ENCODE measurements around the gene KLHL42.
A peak's percentile ranks its signal among the peaks of the same experiment; 100 is the strongest.

Gene KLHL42

DNA sequence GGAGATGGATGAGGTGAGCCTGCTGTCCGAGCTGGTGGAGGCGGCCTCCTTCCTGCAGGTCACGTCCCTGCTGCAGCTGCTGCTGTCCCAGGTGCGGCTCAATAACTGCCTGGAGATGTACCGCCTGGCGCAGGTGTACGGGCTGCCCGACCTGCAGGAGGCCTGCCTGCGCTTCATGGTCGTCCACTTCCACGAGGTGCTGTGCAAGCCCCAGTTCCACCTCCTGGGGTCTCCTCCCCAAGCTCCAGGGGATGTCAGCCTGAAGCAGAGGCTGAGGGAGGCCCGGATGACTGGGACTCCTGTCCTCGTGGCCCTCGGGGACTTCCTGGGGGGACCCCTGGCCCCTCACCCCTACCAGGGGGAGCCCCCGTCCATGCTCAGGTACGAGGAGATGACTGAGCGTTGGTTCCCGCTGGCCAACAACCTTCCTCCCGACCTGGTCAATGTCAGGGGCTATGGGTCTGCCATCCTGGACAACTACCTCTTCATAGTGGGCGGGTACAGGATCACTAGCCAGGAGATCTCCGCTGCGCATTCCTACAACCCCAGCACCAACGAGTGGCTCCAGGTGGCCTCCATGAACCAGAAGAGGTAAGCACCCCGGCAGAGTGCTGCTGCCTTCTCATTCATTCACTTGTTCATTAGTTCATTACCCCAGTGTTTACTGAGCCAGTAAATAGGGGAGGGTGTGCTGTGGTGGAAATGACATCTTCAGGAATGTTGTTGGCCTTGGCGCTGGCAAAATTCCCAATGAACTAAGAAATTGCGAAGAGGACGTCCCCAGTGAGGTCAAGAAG, 777 bp downstream of the KLHL42 start:
- peak; percentile 41 for DNase-seq (ENCODE audit: low spot score)

DNA sequence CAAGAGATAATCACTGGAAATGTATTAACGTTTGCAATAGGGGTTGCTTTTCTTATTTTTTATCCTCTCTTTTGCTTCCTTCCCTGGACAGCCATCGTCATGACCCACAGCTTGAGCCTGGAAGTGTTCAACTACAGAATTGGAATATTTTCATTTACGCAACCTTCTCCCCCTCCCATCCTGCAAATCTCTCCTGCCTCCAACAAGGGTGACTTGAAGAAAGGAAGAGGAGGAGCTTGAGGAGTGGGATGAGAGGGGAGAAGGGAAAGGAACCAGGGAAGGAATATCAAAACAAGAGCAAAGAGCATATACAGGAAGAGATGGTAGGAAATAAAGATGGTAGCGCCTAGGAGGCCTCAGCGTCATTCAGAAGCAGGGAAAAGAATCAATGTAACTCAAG, 1.6 kb downstream of the KLHL42 start:
- DNase-seq (ENCODE audit: low spot score) = peak; percentile 5

DNA sequence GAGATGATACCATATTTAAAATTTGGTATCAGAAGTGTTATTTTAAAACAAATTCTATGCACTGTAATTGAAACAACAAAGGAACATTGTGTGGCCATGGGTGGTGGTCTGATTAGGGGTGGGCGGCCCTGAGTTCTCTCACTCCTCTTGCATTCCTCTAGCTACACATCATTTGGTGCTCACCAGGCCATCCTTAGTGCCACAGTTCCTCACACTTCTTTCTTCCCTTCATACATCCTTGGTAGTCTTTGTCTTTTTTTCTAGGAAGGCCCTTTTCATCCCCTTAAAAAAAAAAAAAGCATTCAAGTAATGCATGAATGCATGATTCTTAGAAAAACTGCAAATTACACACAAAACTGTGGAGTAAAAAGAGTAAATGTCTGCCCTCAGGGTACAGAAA, 2.4 kb downstream of the KLHL42 start:
- DNase-seq (ENCODE audit: low spot score) = no peak

DNA sequence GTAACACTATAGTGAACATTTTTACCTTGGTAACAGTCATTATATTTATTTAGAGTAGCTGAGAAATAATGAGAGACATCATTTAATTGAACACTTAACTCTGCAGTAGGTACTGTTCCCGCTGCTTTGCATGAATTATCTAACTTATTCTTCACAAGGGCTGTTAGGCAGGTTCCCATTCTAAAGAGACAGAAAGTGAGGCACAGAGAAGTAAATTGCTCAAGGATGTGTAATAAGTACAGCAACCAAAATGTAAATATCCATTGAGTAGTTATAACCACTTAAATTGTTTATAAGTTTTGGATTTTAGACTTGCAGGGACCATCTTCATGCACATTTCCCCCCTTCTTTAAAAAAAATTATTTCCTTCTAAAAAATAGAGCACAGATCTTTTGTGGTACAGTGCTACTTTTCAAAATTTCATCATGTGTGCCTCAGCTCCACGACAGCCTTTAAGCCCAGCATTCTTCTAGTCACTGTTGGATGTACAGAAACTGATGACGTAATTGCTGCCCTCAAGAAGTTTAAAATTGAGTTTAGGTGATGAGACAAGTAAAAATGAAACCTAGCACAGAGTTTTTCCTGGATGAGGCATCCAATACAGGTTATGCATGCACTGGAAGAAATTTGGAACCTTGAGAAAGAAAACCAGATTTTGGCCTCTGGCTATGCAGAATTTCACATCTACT, 6.0 kb downstream of the KLHL42 start:
- DNase-seq (ENCODE audit: low spot score) = no peak

DNA sequence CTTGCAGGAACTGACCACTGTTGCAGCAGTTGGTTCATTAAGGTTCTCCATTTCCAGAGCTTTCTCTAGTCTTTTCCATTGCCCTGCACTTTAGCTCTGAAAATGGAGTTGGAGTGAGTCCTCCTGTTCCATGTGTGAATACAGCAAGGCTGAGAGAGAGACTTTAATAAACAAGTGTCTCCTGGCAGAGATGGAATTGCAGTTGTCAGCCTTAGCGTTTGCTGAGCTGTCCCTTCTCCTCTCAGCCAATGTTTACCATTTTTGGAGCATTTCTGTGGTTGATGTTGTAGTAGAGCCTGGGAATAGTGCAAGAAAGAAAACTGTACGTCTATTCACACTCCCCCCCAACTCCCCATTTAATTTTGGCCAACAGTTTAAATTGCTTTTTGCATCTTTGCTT, 7.5 kb downstream of the KLHL42 start:
- no peak for DNase-seq (ENCODE audit: low spot score)

DNA sequence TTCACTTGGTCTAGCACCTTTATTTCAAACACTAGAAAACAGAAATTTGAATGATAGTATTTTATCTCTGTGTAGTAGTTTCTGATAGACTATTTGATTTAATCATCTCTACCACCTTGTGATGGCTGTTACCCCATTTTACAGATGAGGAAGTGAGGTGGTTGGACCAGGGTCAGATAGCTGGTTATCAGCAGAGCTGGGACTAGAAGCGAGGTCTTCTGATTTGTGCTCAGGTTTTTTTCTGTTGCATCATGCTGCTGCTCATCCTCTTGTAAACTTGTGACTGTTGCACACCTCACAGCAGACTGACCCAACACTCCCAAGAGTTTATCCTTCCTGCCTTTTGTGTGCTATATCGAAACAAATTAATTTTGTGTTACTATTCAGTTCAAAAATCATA, 10.1 kb downstream of the KLHL42 start:
- DNase-seq (ENCODE audit: low spot score) = no peak

DNA sequence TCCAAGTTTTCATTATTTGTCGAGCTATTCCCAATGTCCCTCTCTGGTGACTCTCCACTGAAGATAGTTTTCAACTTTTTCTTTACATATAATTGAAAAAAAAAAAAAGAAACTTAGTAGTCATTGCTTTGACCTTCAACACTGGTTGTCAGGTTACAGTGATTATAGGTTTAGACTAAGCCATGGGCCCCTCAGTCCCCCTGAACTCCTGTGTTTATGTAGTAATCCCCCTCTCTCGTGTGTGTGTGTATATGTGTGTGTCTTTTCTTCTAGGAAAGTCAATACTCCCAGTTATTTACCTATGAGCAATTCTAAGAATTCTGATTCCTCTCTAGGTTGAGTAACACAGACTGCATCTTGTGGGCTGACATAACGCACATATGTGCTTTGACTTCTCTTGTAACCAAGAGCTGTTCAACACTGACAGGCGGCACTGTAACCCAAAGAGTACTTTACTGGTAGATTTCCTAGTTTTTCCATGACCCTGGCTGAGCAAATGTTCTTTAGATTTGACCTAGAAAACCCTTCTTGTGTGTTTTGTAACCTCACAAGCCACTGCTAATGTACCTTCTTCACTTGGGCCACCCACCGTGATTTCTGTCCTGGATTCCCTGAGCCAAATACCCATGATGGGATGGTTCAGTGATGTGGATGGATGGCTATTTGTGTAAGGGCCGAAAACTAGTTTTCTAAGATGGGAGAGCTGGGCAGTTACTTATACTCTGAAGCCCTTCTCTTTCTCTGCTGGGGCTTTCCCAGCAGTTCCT, 15.0 kb downstream of the KLHL42 start:
- no peak for DNase-seq (ENCODE audit: low spot score)

DNA sequence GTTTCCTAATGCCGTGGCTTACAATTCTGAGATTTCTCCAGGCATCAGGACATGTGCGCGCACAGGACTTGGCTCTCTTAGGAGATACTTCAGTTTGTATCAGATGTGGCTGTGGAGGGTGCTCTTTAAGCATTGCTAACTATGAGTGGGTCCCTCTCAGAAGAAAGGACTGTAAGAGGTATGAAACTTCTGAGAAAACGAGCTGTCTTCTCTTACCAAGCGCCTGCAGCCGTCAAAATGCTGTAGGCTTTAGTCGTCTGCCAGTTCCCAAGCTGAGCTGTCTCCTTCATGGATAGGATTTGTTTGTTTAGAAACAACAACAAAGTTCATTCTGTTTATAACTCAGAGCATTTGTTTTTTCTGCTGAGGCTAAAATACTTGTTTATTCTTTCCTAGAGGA, 16.1 kb downstream of the KLHL42 start:
- peak; percentile 7 for DNase-seq (ENCODE audit: low spot score)

DNA sequence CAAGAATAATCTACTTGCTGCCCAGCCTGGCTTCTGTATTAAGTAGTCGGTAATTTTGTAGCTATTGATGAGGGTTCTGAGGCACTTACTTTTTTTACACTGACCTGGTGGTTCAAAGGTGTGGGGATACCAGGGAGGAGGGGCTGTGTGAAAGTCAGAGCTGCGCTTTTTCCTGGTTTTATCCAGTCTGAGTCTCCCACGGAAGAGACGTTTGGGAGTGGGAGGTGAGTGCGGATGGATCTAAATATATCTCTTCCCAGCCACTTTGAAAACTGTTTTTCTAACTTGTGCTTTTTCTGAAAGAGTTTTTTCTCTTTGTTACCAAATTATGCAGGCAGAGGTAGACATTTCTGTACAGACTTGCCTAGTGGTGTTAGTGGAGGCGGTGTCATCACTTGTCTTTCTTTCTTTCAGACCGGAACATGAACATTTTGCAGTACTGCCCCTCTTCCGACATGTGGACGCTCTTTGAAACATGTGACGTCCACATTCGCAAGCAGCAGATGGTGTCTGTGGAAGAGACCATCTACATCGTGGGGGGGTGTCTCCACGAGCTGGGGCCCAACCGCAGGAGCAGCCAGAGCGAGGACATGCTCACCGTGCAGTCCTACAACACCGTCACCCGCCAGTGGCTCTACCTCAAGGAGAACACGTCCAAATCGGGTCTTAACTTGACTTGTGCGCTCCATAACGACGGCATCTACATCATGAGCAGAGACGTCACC, 17.4 kb downstream of the KLHL42 start:
- no peak for DNase-seq (ENCODE audit: low spot score)

DNA sequence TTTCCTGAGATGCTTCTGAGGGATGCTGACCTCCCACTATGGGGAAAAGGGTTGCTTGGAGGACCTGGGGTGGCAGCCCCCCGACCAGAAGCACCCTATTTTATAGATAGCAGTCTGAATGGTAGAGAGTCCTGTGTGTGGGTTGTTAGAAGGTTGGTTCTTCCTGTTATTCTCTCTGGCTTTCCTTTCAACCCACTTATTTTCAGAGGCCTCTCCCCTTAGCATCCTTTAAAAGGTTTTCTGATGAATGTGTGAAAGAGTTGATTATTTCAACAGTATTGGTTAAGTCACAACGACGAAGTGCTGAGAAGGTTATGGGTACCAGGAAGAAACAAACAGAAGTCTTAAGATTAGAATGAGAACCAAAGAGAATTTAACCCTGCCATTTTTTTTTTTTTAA, 20.8 kb downstream of the KLHL42 start:
- DNase-seq (ENCODE audit: low spot score) = no peak

DNA sequence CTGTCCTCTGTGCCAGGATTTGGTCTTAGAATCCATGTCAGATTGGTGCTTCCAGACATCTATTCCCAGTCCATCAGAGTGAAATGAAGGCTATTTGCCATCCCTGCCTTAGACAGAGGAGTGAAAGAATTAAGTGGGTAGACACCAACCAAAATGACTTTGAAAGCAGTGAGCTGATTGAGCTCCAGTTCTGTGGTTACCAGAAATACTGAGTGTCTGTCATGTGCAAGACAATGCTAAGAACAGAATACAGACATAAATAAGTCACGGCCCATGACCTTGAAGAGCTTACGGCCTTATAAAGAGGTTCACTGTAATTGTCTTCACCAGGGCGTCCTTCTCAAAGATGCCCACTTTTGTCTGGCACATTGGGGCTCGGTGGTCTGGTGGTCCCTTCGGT, 21.6 kb downstream of the KLHL42 start:
- no peak for DNase-seq (ENCODE audit: low spot score)

DNA sequence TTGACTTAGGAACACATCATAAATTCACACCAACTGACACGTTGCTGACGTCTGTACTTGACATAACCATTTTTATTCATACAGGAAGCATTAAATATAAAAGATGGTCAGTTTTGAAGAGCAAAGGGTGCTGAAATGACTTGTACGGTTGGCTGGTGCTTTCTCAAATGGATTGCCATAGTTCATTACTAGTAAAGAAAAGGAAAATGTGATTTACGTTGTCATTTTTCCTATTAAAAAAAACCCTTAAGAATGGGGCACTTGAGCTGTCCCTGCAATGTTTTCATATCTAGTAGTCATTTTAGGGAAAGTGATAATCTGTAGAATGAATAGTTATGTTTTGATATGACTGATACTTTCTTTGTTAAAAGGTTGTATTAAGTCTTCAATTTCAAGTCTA, 22.5 kb downstream of the KLHL42 start:
- DNase-seq (ENCODE audit: low spot score) = no peak

DNA sequence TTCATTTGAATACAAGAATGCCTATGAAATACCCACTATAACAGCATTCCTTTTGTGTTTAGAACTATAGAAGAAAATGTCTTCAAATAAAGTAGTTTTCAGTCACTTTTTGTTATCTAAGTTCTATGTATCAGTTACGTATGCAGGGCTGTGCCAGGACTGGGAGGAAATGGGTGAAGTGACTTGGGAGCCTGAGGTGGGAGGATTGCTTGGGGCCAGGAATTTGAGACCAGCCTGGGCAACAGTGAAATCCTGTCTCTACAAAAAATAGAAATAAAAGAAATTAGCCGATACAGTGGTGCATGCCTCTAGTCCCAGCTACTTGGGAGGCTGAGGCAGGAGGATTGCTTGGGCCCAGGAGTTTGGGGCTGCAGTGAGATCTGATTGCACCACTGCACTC, 22.9 kb downstream of the KLHL42 start:
- no peak for DNase-seq (ENCODE audit: low spot score)

DNA sequence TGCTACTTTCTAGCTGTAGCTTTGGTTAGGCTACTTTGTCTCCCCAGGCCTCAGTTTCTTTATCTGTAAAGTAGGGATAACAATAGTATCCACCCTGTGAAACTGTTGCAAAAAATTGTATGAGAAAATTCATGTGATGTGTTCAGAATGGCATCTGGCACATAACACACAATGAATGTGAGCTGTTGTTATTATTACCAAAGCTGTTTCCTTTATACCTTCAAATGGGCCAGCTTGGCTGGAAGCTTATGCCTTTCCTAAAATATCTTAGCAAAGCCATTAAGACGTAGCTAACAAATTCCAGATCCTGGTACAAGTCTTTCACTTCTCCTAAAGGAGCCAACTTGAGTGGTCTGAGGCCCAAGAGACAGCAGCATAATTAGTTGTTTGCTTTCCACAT, 25.2 kb downstream of the KLHL42 start:
- no peak for DNase-seq (ENCODE audit: low spot score)

DNA sequence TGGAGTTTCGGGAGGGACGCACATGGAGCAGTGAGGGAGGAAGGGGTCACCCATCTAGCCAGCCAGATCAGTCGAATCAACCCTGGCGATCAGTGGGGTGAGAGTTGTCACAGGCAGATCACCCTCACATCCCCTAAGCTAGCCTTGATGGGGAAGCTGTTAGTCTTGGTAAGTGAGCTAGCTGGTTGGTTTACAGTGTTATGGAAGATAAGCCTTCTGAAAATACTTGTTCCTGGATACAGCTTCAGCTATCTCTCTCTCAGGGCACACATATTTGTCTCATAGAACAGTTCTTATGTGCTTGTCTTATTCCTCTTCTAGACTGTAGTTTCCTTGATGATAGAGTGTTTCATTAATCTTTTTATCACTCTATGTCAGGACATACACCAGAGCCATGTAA, 26.2 kb downstream of the KLHL42 start:
- DNase-seq (ENCODE audit: low spot score) = no peak

DNA sequence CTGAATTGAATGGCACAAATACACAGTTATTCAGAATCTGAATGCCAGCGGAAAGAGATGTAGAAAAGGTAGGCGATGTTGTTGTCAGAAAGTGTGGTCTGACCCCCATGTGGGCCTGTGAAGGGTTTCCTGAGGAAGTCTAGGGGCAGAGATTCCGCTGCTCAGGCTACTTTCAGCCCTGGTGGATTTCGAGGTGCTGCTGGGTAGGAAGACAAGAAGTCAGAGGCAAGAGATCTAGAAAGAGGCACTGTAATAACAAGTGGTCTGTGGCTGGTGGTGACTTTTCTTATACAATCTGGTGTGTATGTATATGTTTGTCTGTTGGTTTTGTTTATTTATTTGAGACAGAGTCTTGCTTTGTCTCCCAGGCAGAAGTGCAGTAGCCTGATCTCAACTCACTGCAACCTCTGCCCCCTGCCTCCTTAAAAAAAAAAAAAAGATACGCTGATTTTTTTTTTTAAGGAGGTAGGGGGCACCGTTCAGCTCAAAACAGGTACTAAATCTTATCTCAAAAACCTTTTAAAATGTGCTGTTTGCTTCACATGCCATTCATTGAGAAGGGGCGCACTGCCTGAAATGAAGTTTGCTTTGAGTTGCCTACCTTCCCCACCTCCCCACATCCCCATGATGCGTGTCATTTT, 27.1 kb downstream of the KLHL42 start:
- DNase-seq (ENCODE audit: low spot score) = no peak

DNA sequence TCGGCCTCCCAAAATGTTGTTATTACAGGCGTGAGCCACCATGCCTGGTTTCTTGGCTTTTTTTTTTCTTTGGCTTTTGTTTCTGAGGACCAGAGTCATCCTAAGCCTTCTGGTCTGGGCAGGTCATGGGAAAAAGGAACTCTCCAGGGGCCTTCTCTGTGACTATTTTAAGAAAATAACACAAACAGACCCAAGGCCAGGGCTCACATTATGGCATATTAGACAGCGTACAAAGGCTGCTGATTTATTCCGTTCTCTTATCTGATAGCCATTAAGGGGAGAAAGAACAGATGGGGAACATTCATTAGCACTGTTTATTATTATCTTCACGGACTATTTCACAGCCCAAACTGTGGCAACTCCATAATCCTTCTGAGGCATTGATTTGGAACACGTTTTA, 28.8 kb downstream of the KLHL42 start:
- no peak for DNase-seq (ENCODE audit: low spot score)

DNA sequence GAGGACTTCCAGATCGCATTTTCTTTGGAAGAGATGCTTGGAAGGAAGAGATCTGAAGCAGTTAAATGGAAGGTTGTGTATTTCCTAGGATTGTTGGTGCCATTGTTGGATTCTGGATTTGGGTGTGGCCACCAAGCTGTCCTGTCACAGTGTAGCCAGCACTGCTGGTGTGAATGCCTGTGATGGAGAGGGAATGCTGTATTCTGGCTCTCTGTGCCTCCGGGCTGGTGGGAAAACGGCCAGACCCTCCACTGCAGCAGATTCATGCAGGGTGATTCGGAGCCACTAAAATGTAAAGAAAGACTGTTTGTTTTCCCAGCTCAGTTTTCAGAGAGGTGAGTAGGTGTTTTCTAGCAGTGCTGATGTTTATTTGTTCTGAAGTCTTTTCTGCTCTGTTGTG, 30.7 kb downstream of the KLHL42 start:
- no peak for DNase-seq (ENCODE audit: low spot score)

DNA sequence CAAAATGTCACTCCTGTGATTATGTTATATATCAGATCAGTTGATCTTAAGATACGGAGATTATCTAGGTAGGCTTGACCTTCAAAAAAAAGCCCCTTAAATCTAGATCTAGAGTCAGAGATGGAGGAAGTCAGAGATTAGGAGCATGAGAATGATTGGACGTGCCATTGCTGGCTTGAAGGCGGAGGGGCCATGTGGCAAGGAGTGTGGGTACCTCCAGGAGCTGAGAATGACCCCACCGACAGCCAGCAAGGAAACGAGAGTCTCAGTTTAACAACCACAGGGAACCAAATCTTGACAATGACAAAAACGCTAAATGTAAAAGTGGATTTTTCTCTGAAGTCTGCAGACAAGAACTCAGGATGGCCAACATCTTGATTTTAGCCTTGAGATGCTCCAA, 32.5 kb downstream of the KLHL42 start:
- no peak for DNase-seq (ENCODE audit: low spot score)

DNA sequence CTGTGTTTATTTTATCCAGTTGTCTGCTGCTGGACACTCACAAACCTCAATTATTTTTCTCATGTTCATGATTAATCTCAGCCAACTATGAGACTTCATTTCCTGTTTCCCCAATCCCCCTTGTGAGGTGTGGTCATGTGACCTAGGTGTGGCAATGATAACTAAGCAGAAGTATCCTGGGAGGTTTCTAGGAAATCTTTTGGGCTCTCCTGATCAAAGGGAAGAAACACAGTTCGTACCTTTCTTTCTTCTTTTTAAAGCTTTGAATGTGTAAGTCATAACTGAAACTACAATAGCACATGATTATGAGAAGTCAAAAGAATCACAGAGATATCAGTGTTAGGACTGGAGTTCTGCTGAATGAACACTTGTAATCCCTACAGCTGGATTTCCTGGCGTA, 34.4 kb downstream of the KLHL42 start:
- no peak for DNase-seq (ENCODE audit: low spot score)

DNA sequence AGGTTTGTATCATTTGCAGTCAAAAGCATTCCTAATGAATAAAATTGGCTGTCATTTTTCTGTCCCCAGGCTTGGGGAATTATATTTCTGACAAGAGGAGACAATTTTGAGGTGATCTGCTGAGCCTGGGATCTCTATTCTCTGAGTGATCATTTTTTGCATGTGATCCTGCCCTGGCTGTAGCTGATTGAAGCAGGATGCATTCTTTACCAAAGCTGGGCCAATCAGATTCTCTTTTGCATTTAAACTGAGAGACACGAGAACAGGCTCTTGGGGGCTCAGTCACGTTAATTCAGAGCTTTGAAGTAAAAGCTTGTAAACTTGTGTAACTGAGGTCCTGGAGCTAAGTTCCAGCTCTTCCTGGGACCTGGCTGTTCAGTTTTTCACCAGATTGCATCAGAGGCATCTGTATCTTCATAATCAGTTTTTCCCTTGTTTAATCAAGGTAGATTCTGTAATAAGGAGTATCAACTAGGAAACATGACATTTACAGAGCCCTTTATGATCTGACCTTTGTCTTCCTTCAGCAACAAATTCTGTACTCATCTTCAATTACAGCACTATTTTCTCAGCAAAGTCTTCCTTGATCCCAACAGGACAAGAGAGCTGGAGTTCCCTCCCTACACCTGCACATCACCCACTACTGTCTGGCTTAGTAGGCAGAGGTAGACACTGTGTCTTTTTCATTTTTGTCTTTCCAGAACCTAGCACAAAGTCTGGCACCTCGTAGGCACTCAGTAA, 35.0 kb downstream of the KLHL42 start:
- DNase-seq (ENCODE audit: low spot score) = no peak
